GM06990 (cell line): ENCODE measurements around the gene SHANK1.

Source experiments
- DNase-seq: peaks from one replicate; pipeline ENCODE4 v3.0.0-alpha.2; 2011; ENCODE audit not compliant: insufficient read length; ENCODE audit errors: extremely low read depth
- H3K27me3 ChIP-seq: replicated peaks from 2 replicates; pipeline ENCODE4 v1.6.0; 2011; ENCODE audit warnings: low read length; ENCODE audit not compliant: control insufficient read depth, insufficient read depth
- H3K36me3 ChIP-seq: 2 replicates; pipeline ENCODE4 v1.5.1; 2011; ENCODE audit warnings: low read length; ENCODE audit not compliant: control insufficient read depth, insufficient read depth
- H3K4me3 ChIP-seq: replicated peaks from 2 replicates; pipeline ENCODE4 v1.5.1; 2011; ENCODE audit warnings: low read depth, mild to moderate bottlenecking, control low read depth, low read length
- TF ChIP-seq, protein P1 (sequence below): IDR thresholded peaks from 2 replicates; pipeline ENCODE4 v1.5.1; 2011; ENCODE audit warnings: low read length, control low read depth, mild to moderate bottlenecking, inconsistent platforms; ENCODE audit not compliant: insufficient read depth, poor library complexity, severe bottlenecking

Gene SHANK1

DNA sequence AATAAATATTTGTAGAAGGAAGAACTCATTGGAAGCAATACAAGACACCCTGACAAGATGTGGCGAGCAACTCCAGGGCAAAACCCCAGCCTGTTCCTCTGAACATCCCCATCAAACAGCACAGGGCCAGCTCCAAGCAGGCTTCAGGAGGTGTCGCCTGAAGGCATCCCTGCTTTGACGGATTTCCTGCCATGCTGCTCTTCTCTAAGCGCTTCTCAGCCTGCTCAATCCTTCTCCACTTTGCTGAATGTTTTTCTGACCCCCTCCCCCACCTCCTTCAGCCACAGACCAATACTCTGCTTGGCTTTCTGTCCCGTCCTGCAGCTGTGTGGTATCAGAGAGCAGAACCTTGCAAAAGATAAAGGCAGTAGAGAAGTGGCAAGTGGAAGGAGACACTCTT lies 42.0 kb downstream of the SHANK1 start:
- no peak overlapping the region for H3K4me3 ChIP-seq
- TF ChIP-seq, protein P1, sequence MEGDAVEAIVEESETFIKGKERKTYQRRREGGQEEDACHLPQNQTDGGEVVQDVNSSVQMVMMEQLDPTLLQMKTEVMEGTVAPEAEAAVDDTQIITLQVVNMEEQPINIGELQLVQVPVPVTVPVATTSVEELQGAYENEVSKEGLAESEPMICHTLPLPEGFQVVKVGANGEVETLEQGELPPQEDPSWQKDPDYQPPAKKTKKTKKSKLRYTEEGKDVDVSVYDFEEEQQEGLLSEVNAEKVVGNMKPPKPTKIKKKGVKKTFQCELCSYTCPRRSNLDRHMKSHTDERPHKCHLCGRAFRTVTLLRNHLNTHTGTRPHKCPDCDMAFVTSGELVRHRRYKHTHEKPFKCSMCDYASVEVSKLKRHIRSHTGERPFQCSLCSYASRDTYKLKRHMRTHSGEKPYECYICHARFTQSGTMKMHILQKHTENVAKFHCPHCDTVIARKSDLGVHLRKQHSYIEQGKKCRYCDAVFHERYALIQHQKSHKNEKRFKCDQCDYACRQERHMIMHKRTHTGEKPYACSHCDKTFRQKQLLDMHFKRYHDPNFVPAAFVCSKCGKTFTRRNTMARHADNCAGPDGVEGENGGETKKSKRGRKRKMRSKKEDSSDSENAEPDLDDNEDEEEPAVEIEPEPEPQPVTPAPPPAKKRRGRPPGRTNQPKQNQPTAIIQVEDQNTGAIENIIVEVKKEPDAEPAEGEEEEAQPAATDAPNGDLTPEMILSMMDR: no peak
- no peak for DNase-seq
- no peaks in the 10 kb centered on the region for H3K36me3 ChIP-seq
- peaks cover 1% of the 10 kb centered on the region for H3K27me3 ChIP-seq

DNA sequence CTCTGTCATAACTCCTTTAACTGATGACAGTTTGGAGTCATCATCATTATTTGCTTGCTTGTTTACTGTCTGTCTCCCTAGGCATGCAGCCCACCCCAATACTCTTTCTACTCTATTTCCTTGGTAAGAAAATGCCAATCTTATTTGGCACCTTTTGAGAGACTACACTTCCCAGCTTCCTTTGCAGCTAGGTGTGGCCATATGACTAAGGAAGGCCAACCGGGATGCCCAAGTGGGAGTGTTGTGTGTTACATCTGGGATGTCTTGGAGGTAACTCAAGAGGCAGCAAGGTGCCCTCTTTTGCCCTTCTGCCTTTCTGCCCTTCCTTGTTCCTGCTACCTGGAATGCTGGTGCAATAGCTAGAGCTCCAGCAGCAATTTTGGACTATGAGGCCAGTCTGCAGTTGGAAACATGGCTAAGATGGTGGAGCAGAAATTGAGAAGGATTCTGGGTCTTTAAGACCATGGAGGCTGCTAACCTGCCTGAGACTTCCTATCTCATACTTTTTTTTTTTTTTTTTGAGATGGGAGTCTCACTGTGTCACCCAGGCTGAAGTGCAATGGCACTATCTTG lies 42.9 kb downstream of the SHANK1 start:
- peaks cover 1% of the 10 kb centered on the region for H3K27me3 ChIP-seq
- no peaks in the 10 kb centered on the region for H3K36me3 ChIP-seq
- no peak for DNase-seq
- no peak overlapping the region for H3K4me3 ChIP-seq
- TF ChIP-seq, protein P1: no peak

- Histone ChIP-seq H3K4me3 (no peak overlapping the region), H3K27me3 (peaks cover 1% of the 10 kb centered on the region), H3K36me3 (no peaks in the 10 kb centered on the region)
- TF ChIP-seq, protein P1: no peak
- no peak for DNase-seq
These were observed 46.5 kb downstream of the SHANK1 start for GRCh38 chr19:50673118-50673517.

GRCh38 chr19:50670102-50670380 lies 49.6 kb downstream of the SHANK1 start:
- no peak for DNase-seq
- TF ChIP-seq, protein P1: no peak
- no peaks in the 10 kb centered on the region for H3K36me3 ChIP-seq
- H3K27me3 ChIP-seq: peaks cover 1% of the 10 kb centered on the region
- no peak overlapping the region for H3K4me3 ChIP-seq

- peaks cover 1% of the 10 kb centered on the region for H3K27me3 ChIP-seq
- TF ChIP-seq, protein P1: peak; percentile 73
These were observed 50.1 kb downstream of the SHANK1 start for GRCh38 chr19:50669302-50670101.

More at GRCh38 chr19:50669302-50670101, 50.1 kb downstream of the SHANK1 start:
- DNase-seq: no peak
- H3K4me3 ChIP-seq: no peak overlapping the region
- H3K36me3 ChIP-seq: no peaks in the 10 kb centered on the region
